Measurements from ENCODE around the gene ARHGAP44.

GRCh38 chr17:12979826-12980500 lies 190.7 kb downstream of the ARHGAP44 start:
- no peak for TF ChIP-seq MXI1 (IDR thresholded peaks at IDR 0.05; ENCODE audit: borderline replicate concordance, low read depth, low read length)
- TF ChIP-seq CTCF (conservative IDR thresholded peaks at IDR 0.05; ENCODE audit: low read depth, low read length), result no peak
- TF ChIP-seq ELK1 (IDR thresholded peaks at IDR 0.05; ENCODE audit: borderline replicate concordance, low read depth, low read length), result no peak
- no peak for TF ChIP-seq SMC3 (IDR thresholded peaks at IDR 0.05; ENCODE audit: low read depth, low read length)
- TF ChIP-seq USF2 (IDR thresholded peaks at IDR 0.05; ENCODE audit: low read depth, low read length), result no peak
- no peak for TF ChIP-seq POLR2A (IDR thresholded peaks at IDR 0.05; ENCODE audit: low read depth, low read length)
- no peak for TF ChIP-seq MAZ (IDR thresholded peaks at IDR 0.05; ENCODE audit: borderline replicate concordance, low read depth, low read length)
- TF ChIP-seq BHLHE40 (IDR thresholded peaks at IDR 0.05; ENCODE audit: low read depth, low read length), result no peak
- TF ChIP-seq RFX5 (IDR thresholded peaks at IDR 0.05; ENCODE audit: low read depth, low read length), result no peak
- no peak for TF ChIP-seq CEBPB (IDR thresholded peaks at IDR 0.05; ENCODE audit: low read depth, low read length)
- no peak for TF ChIP-seq RAD21 (IDR thresholded peaks at IDR 0.05; ENCODE audit: low read length)
- no peak for TF ChIP-seq NFE2L2 (IDR thresholded peaks at IDR 0.05; ENCODE audit: low read depth, low read length)
- no peak for TF ChIP-seq MAFK (IDR thresholded peaks at IDR 0.05; ENCODE audit: low read depth, low read length)

Data from IMR-90 (cell line).